GM12872 (cell line): ENCODE data around the gene ZMIZ1.

Experiments used
- CTCF ChIP-seq: IDR thresholded peaks from 3 replicates; pipeline ENCODE4 v1.5.1; 2011; ENCODE audit warnings: low read depth, mild to moderate bottlenecking, low read length, moderate library complexity; ENCODE audit not compliant: insufficient read depth

ZMIZ1 gene

GRCh38 chr10:79339266-79339665 is 270.5 kb downstream of the ZMIZ1 start:
- TF ChIP-seq CTCF = no peak

GRCh38 chr10:79340646-79341244 is 272.0 kb downstream of the ZMIZ1 start:
- TF ChIP-seq CTCF = no peak

GRCh38 chr10:79342295-79342761 is 273.6 kb downstream of the ZMIZ1 start:
- no peak for TF ChIP-seq CTCF

- TF ChIP-seq CTCF = no peak
These were observed 274.2 kb downstream of the ZMIZ1 start for GRCh38 chr10:79342811-79343561.

- TF ChIP-seq CTCF = no peak
These were observed 275.9 kb downstream of the ZMIZ1 start for GRCh38 chr10:79344502-79345195.

- TF ChIP-seq CTCF = no peak
These were observed 276.7 kb downstream of the ZMIZ1 start for GRCh38 chr10:79345241-79346011.

- no peak for TF ChIP-seq CTCF
These were observed 277.2 kb downstream of the ZMIZ1 start for GRCh38 chr10:79346012-79346340.
